ENCODE results near the gene CRTAP. TPM values are rescaled to one million over a fixed set of nuclear protein-coding genes. Genes with fewer than 3 reads are reported as not detected.

CRTAP gene
- total RNA-seq, 1 donor, result 323 TPM

DNA sequence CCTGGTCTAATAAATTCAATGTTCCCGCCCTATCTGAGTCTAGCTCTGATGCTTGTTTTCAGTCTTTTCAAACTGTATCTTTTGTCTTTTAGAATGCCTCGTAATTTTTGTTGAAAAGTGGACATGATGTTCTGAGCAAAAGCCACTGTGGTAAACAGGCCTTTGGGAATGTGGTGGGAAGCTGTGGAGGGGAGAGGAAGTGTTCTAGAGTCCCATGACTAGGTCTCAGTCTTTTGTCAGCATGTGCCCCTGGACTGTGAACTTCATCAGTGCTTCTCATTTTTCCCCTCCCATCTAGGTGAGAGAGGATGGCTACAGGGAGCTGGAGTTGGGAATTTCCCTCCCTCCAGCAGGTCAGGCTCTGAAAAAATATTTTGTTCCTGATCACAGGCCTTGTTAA is 71.0 kb downstream of the CRTAP start:
- no peak overlapping the region for H3K4me3 ChIP-seq (ENCODE audit: low read depth, low read length)
- TF ChIP-seq, protein P1, sequence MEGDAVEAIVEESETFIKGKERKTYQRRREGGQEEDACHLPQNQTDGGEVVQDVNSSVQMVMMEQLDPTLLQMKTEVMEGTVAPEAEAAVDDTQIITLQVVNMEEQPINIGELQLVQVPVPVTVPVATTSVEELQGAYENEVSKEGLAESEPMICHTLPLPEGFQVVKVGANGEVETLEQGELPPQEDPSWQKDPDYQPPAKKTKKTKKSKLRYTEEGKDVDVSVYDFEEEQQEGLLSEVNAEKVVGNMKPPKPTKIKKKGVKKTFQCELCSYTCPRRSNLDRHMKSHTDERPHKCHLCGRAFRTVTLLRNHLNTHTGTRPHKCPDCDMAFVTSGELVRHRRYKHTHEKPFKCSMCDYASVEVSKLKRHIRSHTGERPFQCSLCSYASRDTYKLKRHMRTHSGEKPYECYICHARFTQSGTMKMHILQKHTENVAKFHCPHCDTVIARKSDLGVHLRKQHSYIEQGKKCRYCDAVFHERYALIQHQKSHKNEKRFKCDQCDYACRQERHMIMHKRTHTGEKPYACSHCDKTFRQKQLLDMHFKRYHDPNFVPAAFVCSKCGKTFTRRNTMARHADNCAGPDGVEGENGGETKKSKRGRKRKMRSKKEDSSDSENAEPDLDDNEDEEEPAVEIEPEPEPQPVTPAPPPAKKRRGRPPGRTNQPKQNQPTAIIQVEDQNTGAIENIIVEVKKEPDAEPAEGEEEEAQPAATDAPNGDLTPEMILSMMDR (IDR thresholded peaks at IDR 0.05; ENCODE audit: insufficient read depth, low read length), result no peak
- no peak for DNase-seq (ENCODE audit: low read depth)

- peak; percentile 24 for DNase-seq (ENCODE audit: low read depth)
- TF ChIP-seq, protein P1 (IDR thresholded peaks at IDR 0.05; ENCODE audit: insufficient read depth, low read length), result peak; percentile 1
- H3K4me3 ChIP-seq (ENCODE audit: low read depth, low read length), result no peak overlapping the region
Measured at GRCh38 chr3:33186524-33187367, 72.9 kb downstream of the CRTAP start.

GRCh38 chr3:33187368-33187634 is 73.5 kb downstream of the CRTAP start:
- no peak for DNase-seq (ENCODE audit: low read depth)
- no peak overlapping the region for H3K4me3 ChIP-seq (ENCODE audit: low read depth, low read length)
- TF ChIP-seq, protein P1 (IDR thresholded peaks at IDR 0.05; ENCODE audit: insufficient read depth, low read length), result no peak

DNA sequence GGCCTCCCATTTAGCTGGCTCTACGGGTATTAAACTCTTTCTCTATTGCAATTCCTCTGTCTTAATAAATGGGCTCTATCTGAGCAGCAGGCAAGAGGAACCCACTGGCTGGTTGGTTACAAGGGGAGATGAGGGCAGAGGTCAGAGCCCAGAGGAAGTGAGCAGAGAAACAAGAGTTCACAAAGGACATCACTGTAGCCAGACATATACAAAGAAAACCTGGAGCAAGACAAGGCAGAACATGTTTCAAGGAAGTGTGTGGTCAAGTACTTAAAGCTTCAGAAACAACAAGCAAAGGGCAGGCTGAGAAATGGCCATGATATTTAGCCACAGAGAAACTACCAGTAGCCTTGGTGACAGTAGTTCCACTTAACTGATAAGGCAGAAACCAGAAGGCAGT is 80.5 kb downstream of the CRTAP start:
- H3K4me3 ChIP-seq (ENCODE audit: low read depth, low read length), result no peak overlapping the region
- DNase-seq (ENCODE audit: low read depth), result no peak
- TF ChIP-seq, protein P1 (IDR thresholded peaks at IDR 0.05; ENCODE audit: insufficient read depth, low read length), result no peak

GRCh38 chr3:33196538-33196937 is 82.7 kb downstream of the CRTAP start:
- no peak for DNase-seq (ENCODE audit: low read depth)
- TF ChIP-seq, protein P1 (IDR thresholded peaks at IDR 0.05; ENCODE audit: insufficient read depth, low read length), result no peak

More at GRCh38 chr3:33196538-33196937, 82.7 kb downstream of the CRTAP start:
- H3K4me3 ChIP-seq (ENCODE audit: low read depth, low read length), result no peak overlapping the region

Small RNA genes within 50 kb of the gene (small RNA-seq; reads per million reads assigned to genes)
- not detected for gene AC123900.1
- gene RN7SL296P, result not detected
- not detected for gene SUMO2P10

Other genes with a start within 250 kb of the CRTAP start
- gene CCR4, start 162.4 kb upstream of the CRTAP start, total RNA-seq (ENCODE audit: low replicate concordance), result under 0.01 TPM in 1 of 2 replicates, not detected in the other
- 49.5 and 136 TPM in 2 replicates for gene GLB1, start 16.9 kb upstream of the CRTAP start, total RNA-seq (ENCODE audit: low replicate concordance)
- gene TMPPE, start 16.9 kb upstream of the CRTAP start, total RNA-seq (ENCODE audit: low replicate concordance), result 2.2 and 5.7 TPM in 2 replicates
- gene SUSD5, start 104.8 kb downstream of the CRTAP start, total RNA-seq (ENCODE audit: low replicate concordance), result 1.8 and 2.9 TPM in 2 replicates
- gene FBXL2, start 163.4 kb downstream of the CRTAP start, total RNA-seq (ENCODE audit: low replicate concordance), result 5.1 and 9.7 TPM in 2 replicates

All from fibroblast of the aortic adventitia (primary cell).